OCI-LY7 (cell line): Measurements from ENCODE around the gene RBM38.

Experiments
- EZH2phosphoT487 ChIP-seq: fragments of 200-600 bp; sonication (generic); IDR thresholded peaks from 2 replicates; pipeline ENCODE4 v1.6.1; 2018; ENCODE audit warnings: low read depth, borderline replicate concordance, mild to moderate bottlenecking, mixed run types, antibody characterized with exemption, low read length, moderate library complexity, mixed read lengths
- TF ChIP-seq, protein P1 (sequence below): fragments of 200-600 bp; sonication (generic); conservative IDR thresholded peaks from 2 replicates; pipeline ENCODE4 v1.5.1; 2014; ENCODE audit warnings: mild to moderate bottlenecking, antibody characterized with exemption, low read length, moderate library complexity, mixed read lengths

DNA sequence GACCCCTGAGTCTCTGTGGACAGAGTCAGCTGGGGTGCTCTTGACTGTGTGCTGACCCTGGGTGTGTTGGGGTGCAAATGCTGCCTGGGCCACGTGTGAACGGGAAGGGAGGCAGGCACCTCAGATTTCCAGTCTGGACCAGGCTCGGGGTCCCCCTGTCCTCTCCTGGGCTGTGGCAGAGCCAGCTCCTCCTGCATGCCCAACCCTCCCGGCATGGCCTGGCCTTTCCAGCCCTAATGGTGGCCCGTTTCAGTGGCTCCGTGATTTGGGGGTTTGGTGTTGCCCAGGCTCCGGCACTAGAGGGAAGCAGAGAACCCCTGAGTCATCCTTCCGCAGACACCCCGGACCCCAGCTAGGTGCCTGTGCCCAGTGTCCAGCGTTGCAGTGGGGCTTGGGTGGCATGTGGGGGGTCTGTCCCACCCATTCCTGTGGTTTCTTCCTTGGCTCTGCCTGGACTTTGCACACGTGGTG, 9.1 kb downstream of the RBM38 start:
- TF ChIP-seq, protein P1, sequence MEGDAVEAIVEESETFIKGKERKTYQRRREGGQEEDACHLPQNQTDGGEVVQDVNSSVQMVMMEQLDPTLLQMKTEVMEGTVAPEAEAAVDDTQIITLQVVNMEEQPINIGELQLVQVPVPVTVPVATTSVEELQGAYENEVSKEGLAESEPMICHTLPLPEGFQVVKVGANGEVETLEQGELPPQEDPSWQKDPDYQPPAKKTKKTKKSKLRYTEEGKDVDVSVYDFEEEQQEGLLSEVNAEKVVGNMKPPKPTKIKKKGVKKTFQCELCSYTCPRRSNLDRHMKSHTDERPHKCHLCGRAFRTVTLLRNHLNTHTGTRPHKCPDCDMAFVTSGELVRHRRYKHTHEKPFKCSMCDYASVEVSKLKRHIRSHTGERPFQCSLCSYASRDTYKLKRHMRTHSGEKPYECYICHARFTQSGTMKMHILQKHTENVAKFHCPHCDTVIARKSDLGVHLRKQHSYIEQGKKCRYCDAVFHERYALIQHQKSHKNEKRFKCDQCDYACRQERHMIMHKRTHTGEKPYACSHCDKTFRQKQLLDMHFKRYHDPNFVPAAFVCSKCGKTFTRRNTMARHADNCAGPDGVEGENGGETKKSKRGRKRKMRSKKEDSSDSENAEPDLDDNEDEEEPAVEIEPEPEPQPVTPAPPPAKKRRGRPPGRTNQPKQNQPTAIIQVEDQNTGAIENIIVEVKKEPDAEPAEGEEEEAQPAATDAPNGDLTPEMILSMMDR = peak; percentile 59
- TF ChIP-seq EZH2phosphoT487 = no peak
